GM19397 (cell line): ENCODE measurements around the gene WDR19.
A peak's percentile ranks its signal among the peaks of the same experiment; 100 is the strongest.
"Not testable (repeated sequence)": the region's sequence is repeated elsewhere in the genome, so short reads cannot be mapped to it uniquely, and the experiment has no call there.

Experiments used
- ATAC-seq: cut with Tn5 transposase; IDR thresholded peaks from one replicate; pipeline ENCODE4 v1.9.1; 2021; ENCODE audit warnings: mild to moderate bottlenecking, moderate library complexity; ENCODE audit not compliant: unreplicated experiment

WDR19 gene

DNA sequence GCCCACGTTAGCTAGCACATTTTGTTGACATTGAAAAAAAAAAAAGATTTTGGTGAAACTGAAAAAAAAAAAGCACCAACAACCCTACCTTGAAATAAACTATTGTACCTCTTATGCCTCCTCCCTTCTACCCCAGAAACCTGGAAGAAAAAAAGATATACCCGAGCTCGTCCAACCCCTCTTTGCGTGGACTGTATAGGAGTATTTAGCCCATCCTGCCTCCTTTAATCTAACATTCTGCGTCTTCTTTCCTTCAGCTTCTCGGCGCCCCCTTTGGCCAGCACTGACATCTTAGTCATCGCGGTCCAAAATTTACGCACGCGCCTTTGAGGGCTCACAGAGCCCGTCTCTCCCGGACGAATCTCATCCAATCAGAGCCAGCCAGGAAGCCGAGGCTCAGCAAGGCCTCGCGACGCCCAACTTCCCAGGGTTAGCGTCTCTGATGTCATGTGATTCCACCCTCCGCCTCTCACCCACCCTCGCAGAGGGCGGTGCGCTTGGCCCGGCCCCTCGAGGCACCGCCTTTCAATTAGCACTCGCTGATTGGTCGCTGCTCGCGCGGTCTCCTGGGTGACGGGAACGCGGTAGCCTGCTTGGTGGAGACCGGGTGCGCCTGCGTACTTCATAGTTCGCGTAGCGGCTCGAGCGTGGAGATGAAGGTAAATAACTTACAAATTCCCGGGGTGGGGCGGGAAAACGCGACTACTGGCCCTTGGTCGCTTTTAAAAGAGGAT is at the start of gene WDR19:
WDR19 (plus strand) TSS at position 625 of the 734 bp plus-strand sequence; CDS start at position 654, 29 bp downstream.
- peak; percentile 99 for ATAC-seq

DNA sequence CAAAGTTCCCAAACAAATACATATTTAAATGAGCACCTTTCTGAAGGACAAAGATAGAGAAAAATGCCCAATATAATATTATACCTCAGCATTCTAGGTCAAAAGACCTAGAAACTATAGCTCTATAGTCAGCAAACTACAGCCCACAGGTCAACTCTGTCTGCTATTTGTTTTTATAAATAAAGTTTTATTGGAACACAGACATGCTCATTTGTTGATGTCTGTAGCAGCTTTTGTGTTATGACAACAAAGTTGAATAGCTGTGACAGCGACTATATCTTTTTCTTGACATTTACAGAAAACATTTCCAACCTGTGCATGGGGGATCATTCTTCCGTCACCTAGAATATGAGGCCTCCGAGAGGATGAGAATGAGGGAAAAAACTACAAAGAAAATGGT is 48.7 kb upstream of the WDR19 start:
- no peak for ATAC-seq

DNA sequence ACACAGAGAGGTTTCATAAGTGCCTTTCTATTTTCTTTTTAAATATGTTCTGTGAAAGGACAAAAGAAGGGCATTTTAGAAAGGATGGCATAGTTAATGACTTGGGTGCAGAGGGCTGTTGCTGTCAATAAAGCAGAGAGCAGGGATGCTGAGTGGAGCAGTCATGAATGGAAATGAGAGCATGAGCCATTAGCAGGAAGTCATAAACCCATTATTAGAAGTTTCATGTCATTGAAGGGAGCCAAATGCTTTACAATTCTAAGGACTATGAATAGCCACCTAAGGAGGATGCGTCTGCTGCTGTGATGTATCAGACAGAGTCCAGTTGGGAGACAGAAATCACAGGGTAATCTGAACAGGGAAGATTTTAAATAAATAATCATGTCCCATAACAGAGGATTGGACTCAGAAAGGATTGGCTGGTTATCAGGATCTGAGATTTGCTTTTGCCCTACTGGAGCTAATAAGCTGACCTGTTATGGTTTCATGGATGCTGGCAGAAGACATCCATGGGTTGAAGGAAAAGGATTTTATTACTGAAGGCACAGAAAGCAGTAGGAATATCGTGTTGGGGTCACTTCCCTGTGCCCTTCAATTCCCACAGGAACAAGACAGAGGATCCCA is 47.5 kb upstream of the WDR19 start:
- peak; percentile 17 for ATAC-seq

DNA sequence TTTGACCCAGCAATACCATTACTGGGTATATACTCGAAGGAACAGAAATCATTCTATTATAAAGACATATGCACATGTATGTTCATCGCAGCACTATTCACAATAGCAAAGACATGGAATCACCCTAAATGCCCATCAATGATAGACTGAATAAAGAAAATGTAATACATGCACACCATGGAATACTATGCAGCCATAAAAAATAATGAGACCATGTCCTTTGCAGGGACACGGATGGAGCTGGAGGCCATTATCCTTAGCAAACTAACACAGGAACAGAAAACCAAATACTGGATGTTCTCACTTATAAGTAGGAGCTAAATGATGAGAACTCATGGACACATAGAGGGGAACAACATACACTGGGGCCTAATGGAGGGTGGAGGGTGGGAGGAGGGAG is 44.1 kb upstream of the WDR19 start:
- not testable (repeated sequence) for ATAC-seq

DNA sequence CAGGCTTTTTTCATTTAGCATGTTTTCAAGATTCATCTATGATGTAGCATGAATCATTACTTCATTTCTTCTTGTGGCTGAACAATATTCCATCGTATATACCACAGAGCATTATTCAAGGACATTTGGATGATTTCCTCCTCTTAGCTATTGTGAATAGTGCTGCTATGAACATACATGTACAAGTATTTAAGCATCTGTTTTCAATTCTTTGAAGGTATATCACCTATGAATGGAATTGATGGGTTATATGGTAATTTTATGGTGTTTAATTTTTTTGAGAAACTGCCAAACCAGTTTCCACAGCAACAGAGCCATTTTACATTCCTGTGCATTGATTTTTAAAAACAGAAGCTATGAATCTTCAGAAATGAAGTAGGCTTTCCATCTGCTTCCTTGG is 36.1 kb upstream of the WDR19 start:
- ATAC-seq, result no peak

DNA sequence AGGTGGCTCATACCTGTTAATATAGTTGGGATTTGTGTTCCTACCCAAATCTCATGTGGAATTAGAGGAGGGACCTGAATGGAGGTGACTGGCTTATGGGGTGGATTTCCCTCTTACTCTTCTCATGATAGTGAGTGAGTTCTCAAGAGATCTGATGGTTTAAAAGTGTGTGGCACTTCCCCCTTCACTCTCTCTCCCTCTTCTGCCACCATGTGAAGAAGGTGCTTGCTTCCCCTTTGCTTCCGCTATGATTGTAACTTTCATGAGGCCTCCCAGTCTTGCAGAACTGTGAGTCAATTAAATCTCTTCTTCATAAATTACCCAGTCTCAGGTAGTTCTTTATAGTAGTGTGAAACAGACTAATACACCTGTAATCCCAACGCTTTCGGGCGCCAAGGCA is 28.3 kb upstream of the WDR19 start:
- ATAC-seq, result no peak

DNA sequence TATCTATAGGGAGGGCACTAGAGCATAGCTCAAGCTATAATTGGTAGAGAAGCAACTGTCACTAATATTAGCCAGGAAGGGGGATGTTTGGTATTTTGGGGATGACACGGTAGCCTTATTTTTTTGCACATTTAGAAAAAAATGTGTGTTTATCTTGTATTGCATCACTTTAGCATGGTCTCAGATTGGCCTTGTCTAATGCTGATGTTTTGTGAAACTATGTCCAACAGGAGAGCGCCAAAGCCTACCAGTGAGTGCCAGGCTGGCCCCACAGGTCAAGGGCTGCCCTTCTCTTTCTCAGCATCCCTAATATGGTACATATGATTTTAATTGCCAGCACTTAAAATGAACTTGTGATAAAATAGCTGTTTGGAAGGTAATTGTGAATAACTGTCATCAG is 24.8 kb upstream of the WDR19 start:
- ATAC-seq, result no peak

DNA sequence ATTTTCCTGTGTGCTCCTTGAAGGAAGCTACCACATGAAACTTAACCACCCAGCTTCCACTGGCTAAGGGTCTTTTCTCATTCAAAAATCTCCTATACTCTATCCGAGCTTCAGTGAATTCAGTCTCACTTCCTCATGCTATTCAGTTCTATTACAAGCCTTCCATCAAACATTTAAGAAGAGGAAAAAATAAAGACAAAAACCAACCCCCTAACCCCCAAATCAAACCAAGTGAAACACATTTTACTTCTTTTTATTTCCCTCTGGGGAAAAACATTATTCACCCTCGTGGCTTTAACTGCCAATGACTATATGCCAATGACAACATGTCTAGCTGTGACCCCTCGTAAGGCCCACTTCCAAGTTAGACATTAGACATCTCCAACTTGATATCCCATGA is 16.2 kb upstream of the WDR19 start:
- no peak for ATAC-seq

DNA sequence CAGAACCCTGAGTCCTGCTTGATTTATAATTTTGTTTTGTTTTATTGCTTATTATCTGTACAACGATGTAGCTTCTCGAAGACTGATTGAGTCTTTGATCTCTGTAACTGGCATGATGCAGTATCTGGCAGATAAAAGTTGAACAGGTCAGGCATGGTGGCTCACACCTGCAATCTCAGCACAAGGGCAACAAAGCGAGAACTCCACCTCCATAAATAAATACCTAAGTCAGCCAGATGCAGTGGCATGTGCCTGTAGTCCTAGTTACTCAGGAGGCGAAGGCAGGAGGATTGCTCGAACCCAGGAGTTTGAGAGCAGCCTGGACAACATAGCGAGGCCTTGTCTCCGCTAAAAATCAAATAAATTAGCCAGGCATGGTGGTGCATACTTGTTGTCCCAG is 15.7 kb upstream of the WDR19 start:
- ATAC-seq, result no peak

DNA sequence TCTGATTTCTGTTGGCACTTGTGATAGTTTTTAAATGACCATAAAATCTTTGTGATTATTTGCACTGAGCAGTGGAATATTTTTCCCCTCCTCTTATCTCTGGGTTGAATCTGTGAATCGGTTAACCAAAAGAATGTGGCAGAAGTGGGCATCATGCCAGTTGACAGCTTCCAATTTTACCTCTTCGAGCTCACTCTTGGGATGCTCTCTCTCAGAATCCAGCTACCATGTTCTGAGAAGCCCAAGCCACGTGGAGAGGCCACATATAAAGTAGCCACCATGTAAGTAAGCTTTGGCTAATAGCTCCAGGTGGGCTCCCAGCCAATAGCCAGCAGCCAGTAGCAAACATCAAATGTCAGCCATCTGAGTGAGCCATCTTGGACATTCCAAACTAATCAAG is 12.9 kb upstream of the WDR19 start:
- no peak for ATAC-seq

DNA sequence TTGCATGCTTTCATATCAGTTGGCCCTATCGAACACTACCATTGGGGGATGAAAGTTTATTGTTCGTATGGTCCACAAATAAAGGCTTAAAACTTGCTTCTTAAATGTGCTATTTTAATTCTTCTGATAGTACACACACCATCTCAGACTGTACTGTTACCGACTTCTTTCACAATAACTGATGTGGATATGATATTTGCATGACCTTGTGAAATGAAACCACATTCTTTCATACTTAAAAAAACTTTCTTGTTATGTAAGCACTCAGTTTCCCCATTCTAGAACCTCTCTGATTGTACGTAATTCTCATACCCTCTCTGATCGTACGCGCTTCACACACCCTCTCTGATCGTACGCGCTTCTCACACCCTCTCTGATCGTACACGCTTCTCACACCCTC is 12.0 kb upstream of the WDR19 start:
- ATAC-seq, result no peak

DNA sequence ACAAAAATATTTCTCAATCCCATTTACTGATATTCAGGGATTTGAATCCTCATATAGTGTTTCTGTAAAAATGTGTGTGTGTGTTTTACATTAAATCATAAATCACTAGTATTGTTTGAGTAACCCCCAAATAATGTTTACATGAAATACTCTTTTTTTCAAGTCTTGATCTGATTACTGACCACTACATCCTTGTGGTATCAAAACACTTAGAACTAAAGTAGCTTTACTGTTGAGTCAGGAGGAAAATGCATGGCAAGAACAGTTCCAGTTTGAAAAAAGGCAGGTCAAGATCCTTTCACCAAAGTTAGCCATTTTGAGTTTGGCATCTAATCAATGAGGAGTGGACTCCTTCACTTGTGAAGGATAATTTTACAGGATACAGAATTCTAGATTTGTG is 3.6 kb upstream of the WDR19 start:
- no peak for ATAC-seq

DNA sequence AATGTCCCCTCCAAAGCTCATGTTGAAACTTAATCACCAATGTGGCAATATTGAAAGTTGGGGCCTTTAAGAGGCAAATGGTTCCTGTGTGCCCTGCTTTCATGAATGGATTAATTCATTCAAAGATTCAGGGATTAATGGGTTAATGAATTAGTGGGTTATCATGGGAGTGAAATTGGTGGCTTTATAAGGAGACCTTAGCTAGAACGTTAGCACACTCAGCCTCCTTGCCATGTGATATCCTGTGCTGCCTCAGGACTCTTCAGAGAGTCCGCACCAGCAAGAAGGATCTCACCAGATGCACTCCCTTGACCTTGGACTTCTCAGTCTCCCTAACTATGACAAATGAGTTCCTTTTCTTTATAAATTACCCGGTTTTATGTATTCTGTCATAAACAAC is 2.6 kb upstream of the WDR19 start:
- no peak for ATAC-seq

DNA sequence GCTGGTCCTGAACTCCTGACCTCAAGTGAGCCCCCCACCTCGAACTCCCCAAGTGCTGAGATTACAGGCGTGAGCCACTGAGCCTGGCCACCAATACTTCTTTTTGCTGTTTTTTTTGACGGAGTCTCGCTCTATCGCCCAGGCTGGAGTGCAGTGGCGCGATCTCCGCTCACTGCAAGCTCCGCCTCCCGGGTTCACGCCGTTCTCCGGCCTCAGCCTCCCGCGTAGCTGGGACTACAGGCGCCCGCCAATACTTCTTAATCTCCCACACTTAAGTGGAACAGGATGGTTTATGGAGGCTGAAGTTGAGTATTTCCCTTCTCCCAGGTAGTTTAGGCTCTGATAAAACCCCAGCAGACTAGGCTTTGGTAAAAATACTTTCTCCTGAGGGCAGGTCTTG is 1.7 kb upstream of the WDR19 start:
- not testable (repeated sequence) for ATAC-seq

DNA sequence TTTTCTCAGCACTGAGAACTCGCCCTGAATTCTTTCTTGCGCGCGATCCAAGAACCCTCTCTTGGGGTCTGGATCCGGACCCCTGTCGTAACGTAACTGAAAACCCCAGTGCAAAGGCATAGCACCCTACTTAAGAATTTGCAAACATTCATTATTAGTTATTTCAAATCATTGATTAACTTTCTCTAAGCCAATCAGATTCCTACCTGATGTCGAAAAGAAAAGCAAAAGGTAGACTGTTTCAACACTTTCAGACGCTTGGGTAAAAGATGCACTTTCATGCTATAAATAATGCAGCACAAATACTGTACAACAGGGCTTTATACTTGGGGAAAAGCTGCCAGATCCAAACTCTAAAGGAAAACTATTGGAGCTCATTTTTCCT is 817 bp upstream of the WDR19 start:
- no peak for ATAC-seq

DNA sequence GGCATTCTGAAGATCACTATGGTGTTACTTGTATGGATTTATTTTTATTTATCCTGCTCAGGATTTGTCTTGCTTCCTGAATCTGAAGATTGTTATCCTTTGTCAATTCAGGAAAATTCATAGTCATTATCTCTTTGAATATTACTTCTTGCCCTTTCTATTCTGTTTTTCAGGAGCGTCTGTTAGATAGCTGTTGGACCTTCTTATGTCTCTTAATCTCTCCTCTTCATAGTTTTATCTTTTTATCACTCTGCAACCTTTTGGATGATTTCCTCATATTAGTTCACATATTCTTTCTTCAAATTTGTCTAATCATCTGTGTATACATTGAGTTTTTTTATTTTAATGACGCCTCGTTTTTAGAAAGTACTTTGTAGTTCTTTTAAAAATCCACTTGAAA is 19.6 kb downstream of the WDR19 start:
- ATAC-seq, result no peak

DNA sequence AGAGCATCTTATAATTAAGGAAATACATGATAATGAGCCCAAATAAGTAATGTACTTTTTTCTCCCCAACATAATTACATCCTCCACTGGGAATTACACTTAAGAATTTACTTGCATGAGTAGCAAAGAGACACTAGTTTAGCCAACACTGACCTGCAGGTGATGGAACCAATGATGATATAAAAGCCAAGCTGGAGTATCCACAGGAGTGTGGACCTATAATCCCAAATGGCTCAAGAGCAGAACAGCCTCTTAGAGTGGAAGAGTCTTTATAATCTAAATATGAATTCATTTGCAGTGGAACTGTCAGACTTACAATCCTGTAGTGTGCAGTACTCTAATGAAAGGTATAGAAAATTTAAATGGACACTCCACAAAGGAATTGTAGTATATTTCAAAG is 22.2 kb downstream of the WDR19 start:
- no peak for ATAC-seq

DNA sequence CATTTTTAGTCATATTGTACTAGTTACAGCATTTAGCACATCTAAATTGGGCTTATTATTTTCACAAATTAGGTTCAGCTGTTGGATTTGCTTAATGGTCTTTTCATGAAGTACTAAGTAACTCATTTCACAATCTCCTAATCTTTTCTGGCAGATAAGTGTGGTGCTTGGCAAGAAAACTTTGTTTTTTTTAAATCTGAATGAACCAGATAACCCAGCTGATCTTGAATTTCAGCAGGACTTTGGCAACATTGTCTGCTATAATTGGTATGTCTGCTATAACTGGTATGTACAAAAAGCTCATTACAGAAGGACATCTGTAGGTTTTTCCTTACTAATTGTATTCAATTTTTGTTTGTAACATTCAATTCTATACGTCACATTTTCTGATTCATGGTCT is 22.7 kb downstream of the WDR19 start:
- ATAC-seq, result no peak

DNA sequence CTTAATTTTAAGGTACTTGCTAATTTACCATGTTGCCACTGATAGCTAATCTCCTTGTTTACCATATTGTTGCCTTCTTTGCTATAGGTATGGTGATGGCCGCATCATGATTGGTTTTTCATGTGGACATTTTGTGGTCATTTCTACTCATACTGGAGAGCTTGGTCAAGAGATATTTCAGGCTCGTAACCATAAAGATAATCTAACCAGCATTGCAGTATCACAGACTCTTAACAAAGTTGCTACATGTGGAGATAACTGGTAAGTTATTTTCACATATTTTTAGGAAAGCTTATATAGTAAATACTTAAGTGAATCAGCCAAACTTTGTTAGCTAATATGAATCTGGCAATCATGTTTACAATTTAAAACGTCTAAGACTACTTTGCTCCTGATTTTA is 23.1 kb downstream of the WDR19 start:
- no peak for ATAC-seq

DNA sequence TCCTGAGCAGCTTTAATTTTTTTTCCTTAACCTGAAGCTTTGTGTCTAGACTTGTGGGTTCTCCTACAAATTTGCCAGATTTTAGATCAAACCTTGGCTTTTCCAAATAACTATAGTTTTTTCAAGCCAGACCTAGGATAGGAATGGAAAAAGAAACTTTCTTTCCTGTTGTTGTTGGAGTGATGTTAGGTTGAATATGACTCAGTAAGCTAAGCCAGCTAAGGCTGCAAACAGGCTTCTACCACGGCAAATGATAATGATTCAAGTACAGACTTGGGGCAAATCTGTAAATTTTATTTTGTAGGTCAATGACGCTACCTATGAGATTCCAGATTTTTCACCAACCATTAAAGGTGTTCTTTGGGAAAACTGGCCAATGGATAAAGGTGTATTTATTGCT is 45.6 kb downstream of the WDR19 start:
- no peak for ATAC-seq

DNA sequence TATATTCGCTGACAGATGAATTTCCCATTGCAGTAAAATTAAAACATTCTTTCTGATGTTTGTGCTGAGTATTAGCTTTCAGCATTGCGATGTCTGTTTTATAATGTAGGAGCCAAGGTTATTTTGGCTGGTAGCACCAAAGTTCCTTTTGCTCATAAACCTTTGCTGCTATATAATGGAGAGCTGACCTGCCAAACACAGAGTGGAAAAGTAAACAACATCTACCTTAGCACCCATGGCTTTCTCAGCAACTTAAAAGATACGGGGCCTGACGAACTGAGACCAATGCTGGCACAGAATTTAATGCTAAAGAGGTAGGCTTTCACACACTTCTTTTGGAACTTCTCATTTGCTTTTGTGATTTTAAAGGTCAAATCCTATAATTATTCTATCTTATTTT is 46.0 kb downstream of the WDR19 start:
- ATAC-seq, result no peak

DNA sequence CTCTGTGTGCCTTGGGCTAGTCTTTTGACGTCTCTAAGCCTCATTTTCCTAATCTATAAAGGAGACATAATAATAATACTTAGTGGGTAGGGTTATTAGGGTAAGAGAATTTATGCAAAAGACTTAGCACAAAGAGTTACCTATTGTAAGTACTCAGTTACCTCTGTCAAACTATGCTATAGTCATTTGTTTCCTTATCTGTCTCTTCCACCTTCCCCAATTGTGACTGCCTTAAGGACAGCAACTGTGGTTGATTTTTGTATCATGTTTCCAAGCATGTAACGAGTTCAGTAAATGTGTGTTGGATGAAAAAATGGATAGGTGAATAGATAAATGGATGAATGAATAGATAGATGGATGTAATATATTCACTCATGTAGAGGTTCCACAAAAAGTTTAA is 48.1 kb downstream of the WDR19 start:
- no peak for ATAC-seq

DNA sequence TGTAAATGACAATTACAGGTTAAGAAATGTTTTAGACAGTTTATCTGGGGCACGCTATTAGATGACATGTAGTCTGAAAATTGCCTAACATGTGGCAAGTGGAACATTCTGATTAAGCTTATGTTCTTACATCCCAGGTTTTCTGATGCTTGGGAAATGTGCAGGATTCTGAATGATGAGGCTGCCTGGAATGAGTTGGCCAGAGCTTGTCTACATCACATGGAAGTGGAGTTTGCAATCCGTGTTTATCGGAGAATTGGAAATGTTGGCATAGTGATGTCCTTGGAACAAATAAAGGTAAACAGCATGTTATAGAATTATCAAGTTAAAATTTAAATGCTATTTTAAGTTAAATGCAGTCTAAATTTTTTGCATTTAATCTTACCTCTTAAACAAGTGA is 49.3 kb downstream of the WDR19 start:
- ATAC-seq, result no peak
